DND-41 (cell line): ENCODE measurements around the gene THOC2.

Experiments used
- ATAC-seq: fragments of 200-7000 bp; cut with Tn5 transposase; 3 replicates; pipeline ENCODE4 v1.9.1; 2021; ENCODE audit warnings: low read depth; ENCODE audit not compliant: insufficient read depth
- DNase-seq: peaks from one replicate; pipeline ENCODE4 v3.0.0-alpha.2; 2020
- H2AFZ ChIP-seq: 2 replicates; pipeline ENCODE4 v1.6.0; 2012; ENCODE audit warnings: low read depth, low read length
- H3K27ac ChIP-seq: 2 replicates; pipeline ENCODE4 v1.5.1; 2012; ENCODE audit warnings: low read length, inconsistent platforms
- H3K27me3 ChIP-seq: fragments of 200-600 bp; sonication (generic); 2 replicates; pipeline ENCODE4 v1.6.0; 2012; ENCODE audit warnings: low read length, mild to moderate bottlenecking, inconsistent platforms; ENCODE audit not compliant: insufficient read depth, poor library complexity
- H3K36me3 ChIP-seq: 2 replicates; pipeline ENCODE4 v1.5.1; 2012; ENCODE audit warnings: low read length, inconsistent platforms; ENCODE audit not compliant: insufficient read depth
- H3K4me1 ChIP-seq: 2 replicates; pipeline ENCODE4 v1.5.1; 2012; ENCODE audit warnings: mild to moderate bottlenecking, low read length; ENCODE audit not compliant: insufficient read depth
- H3K4me2 ChIP-seq: 2 replicates; pipeline ENCODE4 v1.6.0; 2012; ENCODE audit warnings: mild to moderate bottlenecking, moderate library complexity, low read length, inconsistent platforms; ENCODE audit not compliant: insufficient read depth
- H3K4me3 ChIP-seq, 2 experiments: fragments of 200-600 bp in 1 of 2; shearing (Covaris generic) in 1 of 2; 2 replicates each; pipeline ENCODE4 v1.5.1; 2012 to 2016; ENCODE audit warnings: inconsistent platforms in 2 of 2, low read length in 2 of 2, mild to moderate bottlenecking in 2 of 2, low read depth in 1 of 2, moderate library complexity in 1 of 2
- H3K79me2 ChIP-seq: 2 replicates; pipeline ENCODE4 v1.6.0; 2012; ENCODE audit warnings: low read length, inconsistent platforms; ENCODE audit not compliant: insufficient read depth
- H3K9ac ChIP-seq: 2 replicates; pipeline ENCODE4 v1.6.0; 2012; ENCODE audit warnings: low read depth, mild to moderate bottlenecking, inconsistent platforms, low read length, moderate library complexity
- H3K9me3 ChIP-seq: 2 replicates; pipeline ENCODE4 v1.5.1; 2012; ENCODE audit warnings: low read length, moderate library complexity, mild to moderate bottlenecking, inconsistent platforms; ENCODE audit not compliant: insufficient read depth, severe bottlenecking
- H4K20me1 ChIP-seq: 2 replicates; pipeline ENCODE4 v1.6.0; 2012; ENCODE audit warnings: low read length; ENCODE audit not compliant: insufficient read depth
- CTCF ChIP-seq: IDR thresholded peaks from 2 replicates; pipeline ENCODE4 v1.5.1; 2012; ENCODE audit warnings: borderline replicate concordance, low read length, moderate library complexity, mild to moderate bottlenecking; ENCODE audit not compliant: poor library complexity, severe bottlenecking; ENCODE audit errors: extremely low read depth
- EZH2 ChIP-seq: IDR thresholded peaks from 3 replicates; pipeline ENCODE4 v1.6.1; 2012; ENCODE audit warnings: borderline replicate concordance, low read depth, mild to moderate bottlenecking, moderate library complexity, low read length, inconsistent platforms; ENCODE audit not compliant: severe bottlenecking

THOC2 gene

GRCh38 chrX:123740536-123740935 lies 7.7 kb upstream of the THOC2 start:
- Histone ChIP-seq H3K36me3 (no peaks in the 10 kb centered on the region), H3K9ac (no peak overlapping the region), H3K4me3 (no peak overlapping the region), H3K4me2 (no peak overlapping the region), H3K79me2 (no peaks in the 10 kb centered on the region), H3K27ac (no peak overlapping the region), H4K20me1 (no peaks in the 10 kb centered on the region), H3K27me3 (no peaks in the 10 kb centered on the region), H3K9me3 (no peaks in the 10 kb centered on the region), H2AFZ (no peak overlapping the region), H3K4me1 (no peaks in the 10 kb centered on the region)
- TF ChIP-seq CTCF = no peak
- no peak for TF ChIP-seq EZH2
- ATAC-seq (no peak), DNase-seq (no peak)

GRCh38 chrX:123740006-123740405 lies 7.2 kb upstream of the THOC2 start:
- TF ChIP-seq CTCF (no peak), EZH2 (no peak)
- H3K27ac ChIP-seq = no peak overlapping the region
- H4K20me1 ChIP-seq = no peaks in the 10 kb centered on the region
- no peaks in the 10 kb centered on the region for H3K4me1 ChIP-seq
- no peak overlapping the region for H3K9ac ChIP-seq
- H3K79me2 ChIP-seq = no peaks in the 10 kb centered on the region
- H3K9me3 ChIP-seq = no peaks in the 10 kb centered on the region
- ATAC-seq = peak; percentile 63
- no peak overlapping the region for H3K4me2 ChIP-seq
- no peak overlapping the region for H2AFZ ChIP-seq
- no peaks in the 10 kb centered on the region for H3K36me3 ChIP-seq
- DNase-seq = no peak
- no peak overlapping the region for H3K4me3 ChIP-seq
- H3K27me3 ChIP-seq = no peaks in the 10 kb centered on the region

GRCh38 chrX:123739474-123739873 lies 6.6 kb upstream of the THOC2 start:
- Histone ChIP-seq H3K9ac (no peak overlapping the region), H3K4me3 (no peak overlapping the region), H3K4me2 (no peak overlapping the region), H3K36me3 (no peaks in the 10 kb centered on the region), H3K27ac (no peak overlapping the region), H4K20me1 (no peaks in the 10 kb centered on the region), H2AFZ (no peak overlapping the region), H3K27me3 (no peaks in the 10 kb centered on the region), H3K79me2 (no peaks in the 10 kb centered on the region), H3K4me1 (no peaks in the 10 kb centered on the region), H3K9me3 (no peaks in the 10 kb centered on the region)
- ATAC-seq (no peak), DNase-seq (no peak)
- TF ChIP-seq CTCF = no peak
- no peak for TF ChIP-seq EZH2

GRCh38 chrX:123738378-123738940 lies 5.6 kb upstream of the THOC2 start:
- TF ChIP-seq EZH2 = no peak
- TF ChIP-seq CTCF = no peak
- H3K36me3 ChIP-seq = no peaks in the 10 kb centered on the region
- DNase-seq (no peak), ATAC-seq (no peak)
- no peaks in the 10 kb centered on the region for H3K9me3 ChIP-seq
- no peak overlapping the region for H3K4me2 ChIP-seq
- no peak overlapping the region for H3K9ac ChIP-seq
- no peaks in the 10 kb centered on the region for H3K79me2 ChIP-seq
- no peaks in the 10 kb centered on the region for H3K27me3 ChIP-seq
- peaks cover under 1% of the 10 kb centered on the region; the same call in 1 of the 2 replicates for H3K4me1 ChIP-seq
- H3K27ac ChIP-seq = no peak overlapping the region
- no peak overlapping the region for H2AFZ ChIP-seq
- H3K4me3 ChIP-seq = no peak overlapping the region
- H4K20me1 ChIP-seq = no peaks in the 10 kb centered on the region
